Measurements from ENCODE around the gene SERPINB6.
"Not testable (repeated sequence)": the region's sequence is repeated elsewhere in the genome, so short reads cannot be mapped to it uniquely, and the experiment has no call there.

Gene SERPINB6

GRCh38 chr6:3007571-3007970 lies 36.2 kb upstream of the SERPINB6 start:
- in situ Hi-C loops (cut with MboI; ENCODE audit: low pct_unique_long_range_greater_than_20kb, low sequenced_read_pairs, unreplicated experiment): no loop called here
- no peak for DNase-seq (ENCODE audit: low spot score)
- TF ChIP-seq, protein P1, sequence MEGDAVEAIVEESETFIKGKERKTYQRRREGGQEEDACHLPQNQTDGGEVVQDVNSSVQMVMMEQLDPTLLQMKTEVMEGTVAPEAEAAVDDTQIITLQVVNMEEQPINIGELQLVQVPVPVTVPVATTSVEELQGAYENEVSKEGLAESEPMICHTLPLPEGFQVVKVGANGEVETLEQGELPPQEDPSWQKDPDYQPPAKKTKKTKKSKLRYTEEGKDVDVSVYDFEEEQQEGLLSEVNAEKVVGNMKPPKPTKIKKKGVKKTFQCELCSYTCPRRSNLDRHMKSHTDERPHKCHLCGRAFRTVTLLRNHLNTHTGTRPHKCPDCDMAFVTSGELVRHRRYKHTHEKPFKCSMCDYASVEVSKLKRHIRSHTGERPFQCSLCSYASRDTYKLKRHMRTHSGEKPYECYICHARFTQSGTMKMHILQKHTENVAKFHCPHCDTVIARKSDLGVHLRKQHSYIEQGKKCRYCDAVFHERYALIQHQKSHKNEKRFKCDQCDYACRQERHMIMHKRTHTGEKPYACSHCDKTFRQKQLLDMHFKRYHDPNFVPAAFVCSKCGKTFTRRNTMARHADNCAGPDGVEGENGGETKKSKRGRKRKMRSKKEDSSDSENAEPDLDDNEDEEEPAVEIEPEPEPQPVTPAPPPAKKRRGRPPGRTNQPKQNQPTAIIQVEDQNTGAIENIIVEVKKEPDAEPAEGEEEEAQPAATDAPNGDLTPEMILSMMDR (IDR thresholded peaks at IDR 0.05; ENCODE audit: extremely low read depth, insufficient read depth, missing control alignments): no peak

DNA sequence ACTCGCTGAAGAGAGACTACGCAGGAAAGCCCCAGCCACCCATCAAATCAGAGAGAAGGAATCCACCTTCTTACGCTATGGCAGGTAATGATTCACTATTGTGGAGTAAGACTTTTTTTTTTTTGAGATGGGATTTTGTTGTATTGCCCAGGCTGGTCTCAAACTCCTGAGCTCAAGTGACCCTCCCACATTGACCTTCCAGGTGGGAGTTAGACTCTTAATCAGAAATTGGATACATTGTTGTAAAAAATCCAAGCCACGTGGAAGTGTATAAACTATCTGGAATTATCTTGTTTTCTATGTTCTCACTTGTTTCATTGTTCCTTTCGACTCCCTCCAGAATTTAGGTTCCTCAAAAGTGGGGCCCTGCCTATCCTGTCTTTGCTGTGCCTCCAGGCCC lies 35.1 kb upstream of the SERPINB6 start:
- DNase-seq (ENCODE audit: low spot score): no peak
- TF ChIP-seq, protein P1 (IDR thresholded peaks at IDR 0.05; ENCODE audit: extremely low read depth, insufficient read depth, missing control alignments): no peak
- in situ Hi-C loops (cut with MboI; ENCODE audit: low pct_unique_long_range_greater_than_20kb, low sequenced_read_pairs, unreplicated experiment): no loop called here

DNA sequence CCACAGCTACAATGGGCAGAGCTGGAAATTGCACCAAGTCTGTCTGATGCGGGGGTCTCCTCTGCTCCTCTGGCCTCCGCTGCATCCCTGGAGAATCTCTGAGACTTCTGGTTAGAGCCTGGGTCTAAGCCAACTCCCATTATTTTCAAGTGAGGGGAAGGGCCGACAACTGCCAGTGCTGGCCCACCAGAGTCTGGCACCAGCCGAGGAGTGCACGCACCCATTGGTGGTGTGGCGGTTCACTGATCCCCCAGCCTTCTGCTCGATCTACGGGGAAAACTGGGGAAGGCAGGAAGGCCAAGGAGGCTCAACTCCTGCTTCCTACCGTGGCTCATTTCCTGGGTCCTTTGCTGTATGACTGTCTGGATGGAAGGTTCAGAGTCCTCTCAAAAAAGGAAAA lies 34.5 kb upstream of the SERPINB6 start:
- DNase-seq (ENCODE audit: low spot score): no peak
- in situ Hi-C loops (cut with MboI; ENCODE audit: low pct_unique_long_range_greater_than_20kb, low sequenced_read_pairs, unreplicated experiment): no loop called here
- TF ChIP-seq, protein P1 (IDR thresholded peaks at IDR 0.05; ENCODE audit: extremely low read depth, insufficient read depth, missing control alignments): no peak

- in situ Hi-C loops (cut with MboI; ENCODE audit: low pct_unique_long_range_greater_than_20kb, low sequenced_read_pairs, unreplicated experiment): no loop called here
- TF ChIP-seq, protein P1 (IDR thresholded peaks at IDR 0.05; ENCODE audit: extremely low read depth, insufficient read depth, missing control alignments): no peak
- no peak for DNase-seq (ENCODE audit: low spot score)
Measured at GRCh38 chr6:3005077-3005476, 33.7 kb upstream of the SERPINB6 start.

DNA sequence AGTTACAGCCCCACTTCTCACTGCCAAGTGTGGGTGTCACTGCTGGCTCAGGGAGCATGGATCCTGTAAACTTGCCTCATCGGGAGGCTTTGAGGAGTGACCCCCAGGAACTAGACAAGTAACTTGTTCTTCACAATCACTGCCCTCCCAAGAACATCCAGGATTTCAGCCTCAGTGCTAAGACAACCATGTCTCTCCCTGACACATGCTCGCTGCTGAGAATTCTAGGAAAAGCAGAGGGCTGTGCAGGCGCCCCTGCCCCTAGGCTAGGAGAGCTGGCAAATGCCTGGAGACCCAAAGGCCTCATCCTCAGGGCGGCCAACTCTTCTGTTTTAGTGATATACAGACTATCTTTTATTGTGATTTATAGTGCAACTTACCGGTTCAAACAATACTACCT lies 31.9 kb upstream of the SERPINB6 start:
- in situ Hi-C loops (cut with MboI; ENCODE audit: low pct_unique_long_range_greater_than_20kb, low sequenced_read_pairs, unreplicated experiment); DNase-seq (ENCODE audit: low spot score): not testable (repeated sequence)

GRCh38 chr6:3001773-3002293 lies 30.5 kb upstream of the SERPINB6 start:
- TF ChIP-seq, protein P1 (IDR thresholded peaks at IDR 0.05; ENCODE audit: extremely low read depth, insufficient read depth, missing control alignments): peak; percentile 47
- DNase-seq (ENCODE audit: low spot score): peak; percentile 74
- in situ Hi-C loops (cut with MboI; ENCODE audit: low pct_unique_long_range_greater_than_20kb, low sequenced_read_pairs, unreplicated experiment): no loop called here

GRCh38 chr6:3001146-3001772 lies 29.9 kb upstream of the SERPINB6 start:
- TF ChIP-seq, protein P1 (IDR thresholded peaks at IDR 0.05; ENCODE audit: extremely low read depth, insufficient read depth, missing control alignments): no peak
- in situ Hi-C loops (cut with MboI; ENCODE audit: low pct_unique_long_range_greater_than_20kb, low sequenced_read_pairs, unreplicated experiment): no loop called here
- DNase-seq (ENCODE audit: low spot score): no peak
